Retinal pigment epithelial cell (primary cell): ENCODE data around the gene NINL.
"Not testable (repeated sequence)": the region's sequence is repeated elsewhere in the genome, so short reads cannot be mapped to it uniquely, and the experiment has no call there.

Experiments used
- DNase-seq: peaks from one replicate; pipeline ENCODE4 v3.0.0-alpha.2; 2010; ENCODE audit warnings: low read depth
- H3K4me3 ChIP-seq: 2 replicates; pipeline ENCODE4 v1.5.1; 2011; ENCODE audit warnings: mild to moderate bottlenecking, low read length, control low read depth, moderate library complexity
- TF ChIP-seq, protein P1 (sequence below): conservative IDR thresholded peaks from 2 replicates; pipeline ENCODE4 v1.5.1; 2011; ENCODE audit warnings: low read depth, low read length, control low read depth, inconsistent platforms

Gene NINL

GRCh38 chr20:25588491-25588890 lies 3.2 kb upstream of the NINL start:
- TF ChIP-seq, protein P1, sequence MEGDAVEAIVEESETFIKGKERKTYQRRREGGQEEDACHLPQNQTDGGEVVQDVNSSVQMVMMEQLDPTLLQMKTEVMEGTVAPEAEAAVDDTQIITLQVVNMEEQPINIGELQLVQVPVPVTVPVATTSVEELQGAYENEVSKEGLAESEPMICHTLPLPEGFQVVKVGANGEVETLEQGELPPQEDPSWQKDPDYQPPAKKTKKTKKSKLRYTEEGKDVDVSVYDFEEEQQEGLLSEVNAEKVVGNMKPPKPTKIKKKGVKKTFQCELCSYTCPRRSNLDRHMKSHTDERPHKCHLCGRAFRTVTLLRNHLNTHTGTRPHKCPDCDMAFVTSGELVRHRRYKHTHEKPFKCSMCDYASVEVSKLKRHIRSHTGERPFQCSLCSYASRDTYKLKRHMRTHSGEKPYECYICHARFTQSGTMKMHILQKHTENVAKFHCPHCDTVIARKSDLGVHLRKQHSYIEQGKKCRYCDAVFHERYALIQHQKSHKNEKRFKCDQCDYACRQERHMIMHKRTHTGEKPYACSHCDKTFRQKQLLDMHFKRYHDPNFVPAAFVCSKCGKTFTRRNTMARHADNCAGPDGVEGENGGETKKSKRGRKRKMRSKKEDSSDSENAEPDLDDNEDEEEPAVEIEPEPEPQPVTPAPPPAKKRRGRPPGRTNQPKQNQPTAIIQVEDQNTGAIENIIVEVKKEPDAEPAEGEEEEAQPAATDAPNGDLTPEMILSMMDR: no peak
- no peak for DNase-seq
- H3K4me3 ChIP-seq: no peak overlapping the region

DNA sequence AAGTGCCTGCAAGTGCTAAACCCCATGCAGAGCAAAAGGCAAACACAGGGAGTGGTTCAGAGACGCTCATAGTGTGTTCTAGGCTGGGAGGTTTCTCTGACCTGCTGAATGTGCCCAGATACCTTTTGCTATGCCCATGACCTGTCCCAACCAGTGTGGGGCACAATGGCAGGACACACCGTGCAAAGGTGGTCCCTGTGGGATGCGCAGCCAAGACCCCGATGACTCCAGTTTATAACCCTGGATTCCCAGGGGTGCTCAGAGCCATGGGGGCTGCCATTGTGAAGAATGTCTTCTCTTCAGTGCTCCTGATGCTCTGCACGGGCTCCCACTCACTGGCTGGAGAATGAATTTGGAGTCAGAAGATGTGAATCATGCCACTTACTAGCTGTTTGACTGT lies 2.2 kb upstream of the NINL start:
- no peak for DNase-seq
- H3K4me3 ChIP-seq: no peak overlapping the region
- TF ChIP-seq, protein P1: no peak

GRCh38 chr20:25586877-25587276 lies 1.5 kb upstream of the NINL start:
- no peak for DNase-seq
- TF ChIP-seq, protein P1: no peak
- H3K4me3 ChIP-seq: no peak overlapping the region

DNA sequence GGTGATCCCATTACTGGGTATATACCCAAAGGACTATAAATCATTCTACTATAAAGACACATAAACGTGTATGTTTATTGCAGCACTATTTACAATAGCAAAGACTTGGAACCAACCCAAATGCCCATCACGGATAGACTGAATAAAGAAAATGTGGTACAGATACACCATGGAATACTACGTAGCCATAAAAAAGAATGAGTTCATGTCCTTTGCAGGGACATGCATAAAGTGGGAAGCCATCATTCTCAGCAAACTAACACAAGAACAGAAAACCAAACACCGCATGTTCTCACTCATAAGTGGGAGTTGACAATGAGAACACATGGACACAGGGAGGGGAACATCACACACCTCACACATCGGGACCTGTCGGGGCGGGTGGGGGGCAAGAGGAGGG lies 1.7 kb downstream of the NINL start:
- not testable (repeated sequence) for H3K4me3 ChIP-seq, DNase-seq

- DNase-seq: peak; percentile 25
- TF ChIP-seq, protein P1: no peak
- H3K4me3 ChIP-seq: no peak overlapping the region
These were observed 4.6 kb downstream of the NINL start for GRCh38 chr20:25580711-25581110.

GRCh38 chr20:25579081-25579770 lies 6.1 kb downstream of the NINL start:
- DNase-seq: no peak
- TF ChIP-seq, protein P1: no peak
- no peak overlapping the region for H3K4me3 ChIP-seq

- TF ChIP-seq, protein P1: no peak
- no peak overlapping the region for H3K4me3 ChIP-seq
- no peak for DNase-seq
These were observed 8.4 kb downstream of the NINL start for GRCh38 chr20:25576783-25577530.
